Muscle layer of duodenum (tissue), 2 donors: ENCODE data around the gene INTS14.

ENCODE experiments used
- H3K27ac ChIP-seq: one replicate; pipeline ENCODE4 v1.7.0; 2013; ENCODE audit warnings: mild to moderate bottlenecking, low read length
- H3K27me3 ChIP-seq: one replicate; pipeline ENCODE4 v1.7.0; 2013; ENCODE audit warnings: low read depth, mild to moderate bottlenecking, control low read depth, low read length
- H3K36me3 ChIP-seq, 2 donors: one replicate each; pipeline ENCODE4 v1.7.0; 2013; ENCODE audit warnings: low read length in 2 of 2, control low read depth in 1 of 2, mild to moderate bottlenecking in 1 of 2; ENCODE audit not compliant: insufficient read depth in 2 of 2, control insufficient read depth in 1 of 2
- H3K4me1 ChIP-seq, 2 donors: one replicate each; pipeline ENCODE4 v1.7.0; 2013; ENCODE audit warnings: low read length in 2 of 2, mild to moderate bottlenecking in 2 of 2, control low read depth in 1 of 2, moderate library complexity in 1 of 2; ENCODE audit not compliant: insufficient read depth in 2 of 2, control insufficient read depth in 1 of 2
- H3K4me3 ChIP-seq, 2 donors: one replicate each; pipeline ENCODE4 v1.7.0; 2013; ENCODE audit warnings: low read length in 2 of 2, low read depth in 1 of 2, mild to moderate bottlenecking in 1 of 2
- H3K9me3 ChIP-seq, 2 donors: one replicate each; pipeline ENCODE4 v1.7.0; 2013; ENCODE audit warnings: low read length in 2 of 2, control low read depth in 1 of 2, mild to moderate bottlenecking in 1 of 2; ENCODE audit not compliant: control insufficient read depth in 1 of 2
- donor health status: healthy.

INTS14 gene

GRCh38 chr15:65610871-65611718, at the start of gene INTS14:
Gene INTS14 (minus strand): TSS chr15:65611131. CDS start chr15:65607380, 3,751 bp downstream.
- Histone ChIP-seq H3K9me3 (no peaks in the 10 kb centered on the region), H3K4me1 (peaks cover 4 to 30% of the 10 kb centered on the region in 2 donors), H3K36me3 (peaks cover 2 to 5% of the 10 kb centered on the region in 2 donors), H3K27me3 (no peaks in the 10 kb centered on the region), H3K4me3 (peak within 1 kb of the TSS; percentile 90 to 97), H3K27ac (peak within 1 kb of the TSS; percentile 95)

GRCh38 chr15:65659502-65660052, 48.6 kb upstream of the INTS14 start:
- Histone ChIP-seq H3K27me3 (no peaks in the 10 kb centered on the region), H3K4me1 (no peaks in the 10 kb centered on the region), H3K27ac (no peak overlapping the region), H3K9me3 (no peaks in the 10 kb centered on the region), H3K36me3 (peaks cover 23 to 49% of the 10 kb centered on the region in 2 donors), H3K4me3 (no peak overlapping the region)

GRCh38 chr15:65655457-65655856, 44.5 kb upstream of the INTS14 start:
- H3K36me3 ChIP-seq, result peaks cover 9 to 37% of the 10 kb centered on the region in 2 donors
- H3K9me3 ChIP-seq, result no peaks in the 10 kb centered on the region
- no peaks in the 10 kb centered on the region for H3K4me1 ChIP-seq
- no peaks in the 10 kb centered on the region for H3K27me3 ChIP-seq
- H3K4me3 ChIP-seq, result no peak overlapping the region
- H3K27ac ChIP-seq, result no peak overlapping the region

- no peaks in the 10 kb centered on the region for H3K27me3 ChIP-seq
- no peak overlapping the region for H3K27ac ChIP-seq
- H3K9me3 ChIP-seq, result no peaks in the 10 kb centered on the region
- H3K4me3 ChIP-seq, result no peak overlapping the region
- no peaks in the 10 kb centered on the region for H3K4me1 ChIP-seq
- peaks cover 9 to 33% of the 10 kb centered on the region in 2 donors for H3K36me3 ChIP-seq
Observed at GRCh38 chr15:65655026-65655425, 44.1 kb upstream of the INTS14 start.

- Histone ChIP-seq H3K4me1 (no peaks in the 10 kb centered on the region), H3K27me3 (no peaks in the 10 kb centered on the region), H3K4me3 (no peak overlapping the region), H3K27ac (no peak overlapping the region), H3K9me3 (no peaks in the 10 kb centered on the region), H3K36me3 (peaks cover 9 to 31% of the 10 kb centered on the region in 2 donors)
Observed at GRCh38 chr15:65653801-65654521, 43.0 kb upstream of the INTS14 start.

- Histone ChIP-seq H3K9me3 (no peaks in the 10 kb centered on the region), H3K27me3 (no peaks in the 10 kb centered on the region), H3K4me3 (no peak overlapping the region), H3K36me3 (peaks cover 9 to 27% of the 10 kb centered on the region in 2 donors), H3K27ac (no peak overlapping the region), H3K4me1 (no peaks in the 10 kb centered on the region)
Observed at GRCh38 chr15:65653341-65653740, 42.4 kb upstream of the INTS14 start.

- Histone ChIP-seq H3K4me3 (no peak overlapping the region), H3K4me1 (no peaks in the 10 kb centered on the region), H3K27ac (no peak overlapping the region), H3K27me3 (no peaks in the 10 kb centered on the region), H3K9me3 (no peaks in the 10 kb centered on the region), H3K36me3 (peaks cover 5 to 19% of the 10 kb centered on the region in 2 donors)
Observed at GRCh38 chr15:65651831-65652749, 41.2 kb upstream of the INTS14 start.

GRCh38 chr15:65651042-65651322, 40.1 kb upstream of the INTS14 start:
- Histone ChIP-seq H3K9me3 (no peaks in the 10 kb centered on the region), H3K36me3 (peaks cover 2 to 19% of the 10 kb centered on the region in 2 donors), H3K27me3 (no peaks in the 10 kb centered on the region), H3K27ac (no peak overlapping the region), H3K4me3 (no peak overlapping the region), H3K4me1 (no peaks in the 10 kb centered on the region)

- Histone ChIP-seq H3K27ac (no peak overlapping the region), H3K36me3 (peaks cover 0 to 19% of the 10 kb centered on the region in 2 donors), H3K9me3 (no peaks in the 10 kb centered on the region), H3K27me3 (no peaks in the 10 kb centered on the region), H3K4me1 (no peaks in the 10 kb centered on the region), H3K4me3 (no peak overlapping the region)
Observed at GRCh38 chr15:65650312-65651041, 39.5 kb upstream of the INTS14 start.

- Histone ChIP-seq H3K4me1 (no peaks in the 10 kb centered on the region), H3K9me3 (no peaks in the 10 kb centered on the region), H3K36me3 (peaks cover 0 to 3% of the 10 kb centered on the region in 2 donors), H3K27me3 (no peaks in the 10 kb centered on the region), H3K4me3 (no peak overlapping the region), H3K27ac (no peak overlapping the region)
Observed at GRCh38 chr15:65646486-65646885, 35.6 kb upstream of the INTS14 start.
